GM06990 (cell line): ENCODE measurements around the gene MAPK14.
"Not testable (repeated sequence)": the region's sequence is repeated elsewhere in the genome, so short reads cannot be mapped to it uniquely, and the experiment has no call there.

Experiments
- DNase-seq: peaks from one replicate; pipeline ENCODE4 v3.0.0-alpha.2; 2011; ENCODE audit not compliant: insufficient read length; ENCODE audit errors: extremely low read depth
- H3K27me3 ChIP-seq: replicated peaks from 2 replicates; pipeline ENCODE4 v1.6.0; 2011; ENCODE audit warnings: low read length; ENCODE audit not compliant: control insufficient read depth, insufficient read depth
- H3K36me3 ChIP-seq: 2 replicates; pipeline ENCODE4 v1.5.1; 2011; ENCODE audit warnings: low read length; ENCODE audit not compliant: control insufficient read depth, insufficient read depth
- H3K4me3 ChIP-seq: replicated peaks from 2 replicates; pipeline ENCODE4 v1.5.1; 2011; ENCODE audit warnings: low read depth, mild to moderate bottlenecking, control low read depth, low read length
- TF ChIP-seq, protein P1 (sequence below): IDR thresholded peaks from 2 replicates; pipeline ENCODE4 v1.5.1; 2011; ENCODE audit warnings: low read length, control low read depth, mild to moderate bottlenecking, inconsistent platforms; ENCODE audit not compliant: insufficient read depth, poor library complexity, severe bottlenecking

MAPK14 gene

GRCh38 chr6:36076178-36077063 lies 48.8 kb downstream of the MAPK14 start:
- TF ChIP-seq, protein P1, sequence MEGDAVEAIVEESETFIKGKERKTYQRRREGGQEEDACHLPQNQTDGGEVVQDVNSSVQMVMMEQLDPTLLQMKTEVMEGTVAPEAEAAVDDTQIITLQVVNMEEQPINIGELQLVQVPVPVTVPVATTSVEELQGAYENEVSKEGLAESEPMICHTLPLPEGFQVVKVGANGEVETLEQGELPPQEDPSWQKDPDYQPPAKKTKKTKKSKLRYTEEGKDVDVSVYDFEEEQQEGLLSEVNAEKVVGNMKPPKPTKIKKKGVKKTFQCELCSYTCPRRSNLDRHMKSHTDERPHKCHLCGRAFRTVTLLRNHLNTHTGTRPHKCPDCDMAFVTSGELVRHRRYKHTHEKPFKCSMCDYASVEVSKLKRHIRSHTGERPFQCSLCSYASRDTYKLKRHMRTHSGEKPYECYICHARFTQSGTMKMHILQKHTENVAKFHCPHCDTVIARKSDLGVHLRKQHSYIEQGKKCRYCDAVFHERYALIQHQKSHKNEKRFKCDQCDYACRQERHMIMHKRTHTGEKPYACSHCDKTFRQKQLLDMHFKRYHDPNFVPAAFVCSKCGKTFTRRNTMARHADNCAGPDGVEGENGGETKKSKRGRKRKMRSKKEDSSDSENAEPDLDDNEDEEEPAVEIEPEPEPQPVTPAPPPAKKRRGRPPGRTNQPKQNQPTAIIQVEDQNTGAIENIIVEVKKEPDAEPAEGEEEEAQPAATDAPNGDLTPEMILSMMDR: no peak
- DNase-seq: no peak
- Histone ChIP-seq H3K4me3 (no peak overlapping the region), H3K27me3 (no peaks in the 10 kb centered on the region), H3K36me3 (no peaks in the 10 kb centered on the region; the same call in 1 of the 2 replicates)

DNA sequence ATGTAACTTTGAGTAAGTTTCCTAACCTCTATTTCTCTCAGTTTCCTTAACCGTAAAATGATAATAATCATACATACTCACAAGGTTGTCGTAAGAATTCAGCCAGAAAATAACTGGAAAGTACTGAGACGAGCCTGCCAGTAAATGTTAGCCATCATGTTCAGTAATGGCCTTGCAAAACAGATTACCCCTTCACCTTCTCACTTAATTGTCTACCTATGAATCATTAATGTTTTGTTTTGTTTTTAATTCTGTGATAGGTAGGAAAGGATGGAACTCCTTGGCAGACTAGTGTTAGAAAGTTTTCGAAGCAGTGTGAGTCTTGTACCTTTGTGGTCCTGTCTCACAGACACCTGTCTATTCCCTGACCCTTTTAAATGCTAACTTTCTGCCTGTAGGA lies 50.6 kb downstream of the MAPK14 start:
- TF ChIP-seq, protein P1: no peak
- no peaks in the 10 kb centered on the region for H3K27me3 ChIP-seq
- no peak overlapping the region for H3K4me3 ChIP-seq
- no peak for DNase-seq
- peaks cover 7% of the 10 kb centered on the region for H3K36me3 ChIP-seq

DNA sequence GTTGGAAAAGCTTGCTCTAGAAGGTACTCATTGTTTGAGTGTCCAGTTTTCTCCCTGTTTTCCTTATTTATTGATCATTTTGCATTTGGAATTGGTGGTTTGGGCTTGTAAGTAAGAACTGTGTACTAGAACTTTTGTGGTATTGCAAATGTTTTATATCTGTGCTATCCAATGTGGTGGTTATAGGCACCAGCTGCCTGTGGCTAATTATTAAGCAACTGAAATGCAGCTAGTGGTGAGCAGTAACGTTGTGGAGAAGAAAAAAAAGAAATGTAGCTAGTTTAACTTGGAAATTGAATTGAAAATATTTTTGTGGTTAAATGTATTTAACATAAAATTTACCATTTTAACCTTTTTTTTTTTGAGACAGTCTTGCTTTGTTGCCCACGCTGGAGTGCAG lies 52.0 kb downstream of the MAPK14 start:
- Histone ChIP-seq H3K27me3 (no peaks in the 10 kb centered on the region), H3K4me3 (no peak overlapping the region), H3K36me3 (peaks cover 16% of the 10 kb centered on the region)
- no peak for DNase-seq
- TF ChIP-seq, protein P1: no peak

- Histone ChIP-seq H3K36me3 (peaks cover 16% of the 10 kb centered on the region), H3K27me3 (no peaks in the 10 kb centered on the region), H3K4me3 (no peak overlapping the region)
- no peak for DNase-seq
- TF ChIP-seq, protein P1: no peak
These were observed 54.7 kb downstream of the MAPK14 start for GRCh38 chr6:36082318-36082717.

GRCh38 chr6:36083446-36083845 lies 55.8 kb downstream of the MAPK14 start:
- TF ChIP-seq, protein P1: no peak
- Histone ChIP-seq H3K4me3 (no peak overlapping the region), H3K27me3 (no peaks in the 10 kb centered on the region), H3K36me3 (peaks cover 16% of the 10 kb centered on the region)
- DNase-seq: no peak

- H3K36me3 ChIP-seq, H3K4me3 ChIP-seq, DNase-seq, H3K27me3 ChIP-seq: not testable (repeated sequence)
These were observed 60.6 kb downstream of the MAPK14 start for GRCh38 chr6:36088204-36088603.
